ENCODE measurements around the gene IGF2. TPM values are rescaled to one million over a fixed set of nuclear protein-coding genes. Genes with fewer than 3 reads are reported as not detected.

IGF2 gene
- total and polyA plus RNA-seq, 3 donors from 2014 or later = 52.3 to 104 (median 69.8) TPM

- Histone ChIP-seq H3K27ac (no peak overlapping the region), H3K27me3 (no peaks in the 10 kb centered on the region), H3K4me1 (peaks cover 9% of the 10 kb centered on the region), H3K36me3 (ENCODE audit: low read depth, missing control alignments) (no peaks in the 10 kb centered on the region), H3K9me3 (no peaks in the 10 kb centered on the region), H3K4me3 (no peak overlapping the region)
- 77 to 92% methylated on average over 3 to 8 of the region's 8 CpGs for WGBS, 2 donors
- TF ChIP-seq, protein P1, sequence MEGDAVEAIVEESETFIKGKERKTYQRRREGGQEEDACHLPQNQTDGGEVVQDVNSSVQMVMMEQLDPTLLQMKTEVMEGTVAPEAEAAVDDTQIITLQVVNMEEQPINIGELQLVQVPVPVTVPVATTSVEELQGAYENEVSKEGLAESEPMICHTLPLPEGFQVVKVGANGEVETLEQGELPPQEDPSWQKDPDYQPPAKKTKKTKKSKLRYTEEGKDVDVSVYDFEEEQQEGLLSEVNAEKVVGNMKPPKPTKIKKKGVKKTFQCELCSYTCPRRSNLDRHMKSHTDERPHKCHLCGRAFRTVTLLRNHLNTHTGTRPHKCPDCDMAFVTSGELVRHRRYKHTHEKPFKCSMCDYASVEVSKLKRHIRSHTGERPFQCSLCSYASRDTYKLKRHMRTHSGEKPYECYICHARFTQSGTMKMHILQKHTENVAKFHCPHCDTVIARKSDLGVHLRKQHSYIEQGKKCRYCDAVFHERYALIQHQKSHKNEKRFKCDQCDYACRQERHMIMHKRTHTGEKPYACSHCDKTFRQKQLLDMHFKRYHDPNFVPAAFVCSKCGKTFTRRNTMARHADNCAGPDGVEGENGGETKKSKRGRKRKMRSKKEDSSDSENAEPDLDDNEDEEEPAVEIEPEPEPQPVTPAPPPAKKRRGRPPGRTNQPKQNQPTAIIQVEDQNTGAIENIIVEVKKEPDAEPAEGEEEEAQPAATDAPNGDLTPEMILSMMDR (IDR thresholded peaks at IDR 0.05) = no peak
- TF ChIP-seq POLR2A (IDR thresholded peaks at IDR 0.05) = no peak
- no peak for DNase-seq
- intact Hi-C loops (cut with DNase I; ENCODE audit: low total_unique reads) = no loop called here
These were observed 48.0 kb downstream of the IGF2 start for GRCh38 chr11:2091112-2091746.

DNA sequence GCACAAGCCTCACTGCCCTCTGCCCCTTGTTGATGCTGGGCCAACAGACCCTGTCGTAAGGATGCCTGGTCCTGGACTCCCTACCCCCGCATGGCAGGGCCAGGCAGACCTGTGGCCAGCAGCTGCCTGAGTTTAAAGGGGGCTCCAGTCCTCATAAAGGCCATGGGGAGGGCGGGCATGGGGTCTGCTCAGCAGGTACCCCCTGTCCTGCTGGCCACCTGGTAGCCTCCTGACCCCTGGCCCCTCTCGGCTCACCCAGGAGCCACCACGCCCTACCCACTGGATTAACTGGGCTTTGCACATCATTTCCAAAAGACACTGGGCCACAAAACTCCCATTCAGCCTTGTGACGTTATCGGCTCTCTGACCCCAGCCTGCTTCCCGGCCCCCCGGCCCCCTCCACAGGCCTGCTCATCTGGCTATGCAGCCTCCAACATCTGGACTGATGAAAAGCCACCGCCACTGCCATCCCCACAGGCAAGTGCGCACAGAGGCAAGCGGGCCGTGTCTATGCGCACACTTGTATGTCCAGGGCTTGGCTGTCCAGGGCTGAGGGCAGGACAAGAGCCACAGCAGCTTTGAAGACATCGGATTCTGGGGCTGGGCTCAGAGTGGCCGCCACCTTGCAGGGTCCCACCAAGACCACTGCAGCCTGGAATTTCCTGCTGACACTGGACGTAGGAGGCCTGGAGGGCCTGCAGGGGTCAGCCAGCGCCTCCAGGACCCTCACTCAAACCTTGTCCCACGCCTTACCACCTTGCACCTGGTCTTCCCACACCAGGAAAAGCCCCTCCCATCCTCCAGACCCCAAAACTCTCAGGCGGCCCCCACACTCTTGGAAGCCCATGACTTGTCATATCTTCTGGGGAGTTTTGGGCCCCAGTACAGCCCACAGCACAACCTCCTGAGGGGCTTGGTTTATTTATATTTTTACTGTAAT lies 48.7 kb downstream of the IGF2 start:
- Histone ChIP-seq H3K27ac (no peak overlapping the region), H3K9me3 (no peaks in the 10 kb centered on the region), H3K27me3 (no peaks in the 10 kb centered on the region), H3K36me3 (ENCODE audit: low read depth, missing control alignments) (no peaks in the 10 kb centered on the region), H3K4me3 (no peak overlapping the region), H3K4me1 (peaks cover 5% of the 10 kb centered on the region)
- 94 to 96% methylated on average over 6 to 20 of the region's 20 CpGs for WGBS, 2 donors
- peak; percentile 7 for DNase-seq
- intact Hi-C loops (cut with DNase I; ENCODE audit: low total_unique reads) = no loop called here
- TF ChIP-seq, protein P1 (IDR thresholded peaks at IDR 0.05) = no peak
- TF ChIP-seq POLR2A (IDR thresholded peaks at IDR 0.05) = no peak

GRCh38 chr11:2089536-2090165 lies 49.5 kb downstream of the IGF2 start:
- Histone ChIP-seq H3K36me3 (ENCODE audit: low read depth, missing control alignments) (no peaks in the 10 kb centered on the region), H3K4me3 (no peak overlapping the region), H3K9me3 (no peaks in the 10 kb centered on the region), H3K27me3 (no peaks in the 10 kb centered on the region), H3K4me1 (peaks cover 5% of the 10 kb centered on the region), H3K27ac (no peak overlapping the region)
- DNase-seq = peak; percentile 22
- TF ChIP-seq POLR2A (IDR thresholded peaks at IDR 0.05) = no peak
- TF ChIP-seq, protein P1 (IDR thresholded peaks at IDR 0.05) = no peak
- intact Hi-C loops (cut with DNase I; ENCODE audit: low total_unique reads) = no loop called here
- WGBS, 2 donors = 66 to 71% methylated on average over 8 of the region's 9 CpGs

DNA sequence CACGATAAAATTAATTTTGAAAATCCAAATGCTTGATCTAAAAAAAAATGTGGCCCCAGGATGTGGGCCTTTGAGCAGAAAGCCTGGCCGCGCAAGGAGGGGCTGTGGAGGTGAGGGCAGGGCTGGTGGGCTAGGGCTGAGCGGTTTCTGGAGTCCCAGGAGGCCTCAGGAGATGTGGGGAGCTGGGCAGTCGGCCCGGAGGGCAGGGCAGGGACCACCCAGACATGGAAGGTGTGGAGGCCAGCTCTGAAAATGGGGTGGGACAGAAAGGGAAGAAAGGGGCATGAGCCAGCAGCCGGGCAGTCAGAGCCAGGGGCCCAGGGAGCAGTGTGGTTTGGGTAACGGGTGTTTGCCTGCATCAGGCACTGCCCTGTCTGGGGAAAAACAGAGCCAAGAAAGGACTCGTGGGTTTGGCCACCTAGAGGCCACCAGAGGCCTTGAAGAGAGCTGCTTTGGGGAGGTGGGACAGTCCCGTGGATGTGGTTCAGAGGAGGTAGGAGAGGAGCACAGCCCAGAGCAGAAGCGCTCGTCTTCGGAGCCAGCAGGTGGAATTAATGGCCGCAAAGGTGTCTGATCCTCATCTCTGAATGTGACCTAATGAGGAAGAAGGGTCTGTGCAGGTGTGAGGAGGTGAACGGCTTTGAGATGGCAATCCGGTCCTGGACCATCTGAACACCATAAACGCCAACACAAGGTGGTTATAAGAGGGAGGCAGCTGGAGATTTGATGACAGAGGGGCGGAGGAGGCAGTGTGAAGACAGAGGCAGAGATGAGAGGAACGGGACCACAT lies 50.2 kb downstream of the IGF2 start:
- intact Hi-C loops (cut with DNase I; ENCODE audit: low total_unique reads) = no loop called here
- H3K4me1 ChIP-seq = peaks cover 5% of the 10 kb centered on the region
- 62 to 63% methylated on average over 19 of the region's 19 CpGs for WGBS, 2 donors
- TF ChIP-seq, protein P1 (IDR thresholded peaks at IDR 0.05) = no peak
- no peak for TF ChIP-seq POLR2A (IDR thresholded peaks at IDR 0.05)
- no peaks in the 10 kb centered on the region for H3K9me3 ChIP-seq
- no peak overlapping the region for H3K27ac ChIP-seq
- no peak overlapping the region for H3K4me3 ChIP-seq
- H3K27me3 ChIP-seq = no peaks in the 10 kb centered on the region
- H3K36me3 ChIP-seq (ENCODE audit: low read depth, missing control alignments) = no peaks in the 10 kb centered on the region
- peak; percentile 7 for DNase-seq

All from testis (tissue), 3 donors.